SK-N-SH (cell line): ENCODE measurements around the gene SKA2.

Experiments used
- CHD2 ChIP-seq: fragments of 150-350 bp; IDR thresholded peaks from 2 replicates; pipeline ENCODE4 v1.6.1; 2018; ENCODE audit warnings: low read length; ENCODE audit not compliant: partially characterized antibody
- ELF1 ChIP-seq: IDR thresholded peaks from 2 replicates; pipeline ENCODE4 v1.4.0; 2012
- EP300 ChIP-seq, 2 experiments: IDR thresholded peaks; 2 replicates each; pipeline versions ENCODE4 v1.4.0 to v1.6.1; 2012; ENCODE audit warnings: borderline replicate concordance in 1 of 2, low read depth in 1 of 2, low read length in 1 of 2
- EZH2phosphoT487 ChIP-seq: fragments of 200-600 bp; sonication (generic); IDR thresholded peaks from 2 replicates; pipeline ENCODE4 v1.6.1; 2017; ENCODE audit warnings: low read depth, mixed run types, mild to moderate bottlenecking, antibody characterized with exemption, moderate library complexity, borderline replicate concordance
- FOXM1 ChIP-seq: IDR thresholded peaks from 2 replicates; pipeline ENCODE4 v1.4.0; 2012; ENCODE audit warnings: low read depth, mild to moderate bottlenecking
- JUND ChIP-seq: IDR thresholded peaks from 2 replicates; pipeline ENCODE4 v1.4.0; 2012
- PBX3 ChIP-seq: IDR thresholded peaks from 2 replicates; pipeline ENCODE4; 2012
- RAD21 ChIP-seq: IDR thresholded peaks from 2 replicates; pipeline ENCODE4 v1.6.1; 2012; ENCODE audit warnings: mild to moderate bottlenecking, low read length
- REST ChIP-seq: IDR thresholded peaks from 2 replicates; pipeline ENCODE4 v1.6.1; 2012; ENCODE audit warnings: mild to moderate bottlenecking, low read depth, low read length, moderate library complexity
- TF ChIP-seq, protein P1 (sequence below): fragments of 200-600 bp; sonication (generic); IDR thresholded peaks from 2 replicates; pipeline ENCODE4 v1.6.1; 2017; ENCODE audit warnings: antibody characterized with exemption, mild to moderate bottlenecking, moderate library complexity

DNA sequence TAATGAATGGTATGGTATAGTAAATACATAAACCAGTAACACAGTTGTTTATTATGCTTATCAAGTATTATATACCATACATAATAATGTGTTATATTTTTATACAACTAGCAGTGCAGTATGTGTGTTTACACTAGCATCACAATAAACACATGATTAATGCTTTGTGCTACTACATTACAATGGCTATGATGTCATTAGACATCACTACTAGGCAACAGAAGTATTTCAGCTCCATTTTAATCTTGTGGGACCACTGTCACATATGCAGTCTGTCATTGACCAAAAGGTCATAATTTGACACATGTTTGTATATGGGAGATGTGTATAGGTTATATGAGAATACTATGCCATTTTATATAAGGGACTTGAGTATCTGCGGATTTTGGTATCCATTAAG is 81.0 kb downstream of the SKA2 start:
- TF ChIP-seq, protein P1, sequence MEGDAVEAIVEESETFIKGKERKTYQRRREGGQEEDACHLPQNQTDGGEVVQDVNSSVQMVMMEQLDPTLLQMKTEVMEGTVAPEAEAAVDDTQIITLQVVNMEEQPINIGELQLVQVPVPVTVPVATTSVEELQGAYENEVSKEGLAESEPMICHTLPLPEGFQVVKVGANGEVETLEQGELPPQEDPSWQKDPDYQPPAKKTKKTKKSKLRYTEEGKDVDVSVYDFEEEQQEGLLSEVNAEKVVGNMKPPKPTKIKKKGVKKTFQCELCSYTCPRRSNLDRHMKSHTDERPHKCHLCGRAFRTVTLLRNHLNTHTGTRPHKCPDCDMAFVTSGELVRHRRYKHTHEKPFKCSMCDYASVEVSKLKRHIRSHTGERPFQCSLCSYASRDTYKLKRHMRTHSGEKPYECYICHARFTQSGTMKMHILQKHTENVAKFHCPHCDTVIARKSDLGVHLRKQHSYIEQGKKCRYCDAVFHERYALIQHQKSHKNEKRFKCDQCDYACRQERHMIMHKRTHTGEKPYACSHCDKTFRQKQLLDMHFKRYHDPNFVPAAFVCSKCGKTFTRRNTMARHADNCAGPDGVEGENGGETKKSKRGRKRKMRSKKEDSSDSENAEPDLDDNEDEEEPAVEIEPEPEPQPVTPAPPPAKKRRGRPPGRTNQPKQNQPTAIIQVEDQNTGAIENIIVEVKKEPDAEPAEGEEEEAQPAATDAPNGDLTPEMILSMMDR = no peak
- TF ChIP-seq EZH2phosphoT487 (no peak), PBX3 (no peak), REST (no peak), FOXM1 (no peak), CHD2 (no peak), ELF1 (no peak), JUND (no peak), EP300 (IDR thresholded peaks at IDR 0.05; ENCODE audit: borderline replicate concordance in 1 of 2, low read depth in 1 of 2, low read length in 1 of 2) (no peak), RAD21 (no peak)
